CD4-positive, alpha-beta T cell treated with Interferon alpha-2 for 1 hour (primary cell): ENCODE results near the gene S100A5.
"Not testable (repeated sequence)": the region's sequence is repeated elsewhere in the genome, so short reads cannot be mapped to it uniquely, and the experiment has no call there.

Experiments
- DNase-seq, 2 donors: peaks; one replicate each; pipeline ENCODE4 v3.0.0-alpha.2; 2020 to 2022

Gene S100A5

DNA sequence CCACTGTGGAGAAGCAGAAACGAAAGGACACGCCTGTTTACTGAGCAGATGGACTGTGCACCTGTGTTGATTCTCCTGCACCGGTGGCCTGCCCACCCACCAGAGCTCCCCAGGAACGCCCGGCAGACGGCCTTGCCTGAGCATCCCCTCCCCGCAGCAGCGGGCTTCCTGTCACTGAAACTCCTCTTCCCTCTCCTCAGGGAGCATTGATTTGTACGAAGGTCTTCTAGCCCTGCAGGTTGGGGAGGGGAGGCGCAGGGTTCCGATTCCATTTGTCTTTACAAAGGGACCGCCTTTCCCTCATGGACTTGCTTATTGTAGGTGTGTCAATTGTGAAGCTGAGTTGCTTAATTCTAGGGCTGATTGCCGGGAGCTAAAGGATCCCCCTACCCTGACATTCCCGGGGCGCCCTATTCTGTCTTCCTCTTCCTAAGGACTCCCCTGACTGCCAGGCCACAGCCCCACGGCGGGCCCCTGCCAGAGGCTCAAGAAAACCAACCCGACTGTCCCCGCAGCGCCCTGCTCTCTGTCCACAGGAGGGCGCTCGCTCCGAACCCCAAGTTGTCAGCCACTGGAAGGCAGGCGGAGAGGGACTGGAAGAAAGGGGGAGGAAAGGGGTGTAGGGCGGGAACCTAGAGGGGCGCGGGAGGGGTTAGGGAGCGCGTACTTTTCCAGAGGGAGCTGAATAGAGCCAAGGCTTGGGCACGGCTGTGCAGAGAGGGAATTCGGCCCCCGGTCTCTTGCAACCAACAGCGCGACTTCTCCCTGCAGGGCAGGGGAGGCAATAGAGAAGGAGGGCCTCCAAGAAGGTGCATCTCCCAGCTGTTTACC, 7.8 kb downstream of the S100A5 start:
- DNase-seq = peak; percentile 72 to 82

GRCh38 chr1:153532181-153532580, 8.6 kb downstream of the S100A5 start:
- DNase-seq = peak in 1 of 2 donors; percentile 64

DNA sequence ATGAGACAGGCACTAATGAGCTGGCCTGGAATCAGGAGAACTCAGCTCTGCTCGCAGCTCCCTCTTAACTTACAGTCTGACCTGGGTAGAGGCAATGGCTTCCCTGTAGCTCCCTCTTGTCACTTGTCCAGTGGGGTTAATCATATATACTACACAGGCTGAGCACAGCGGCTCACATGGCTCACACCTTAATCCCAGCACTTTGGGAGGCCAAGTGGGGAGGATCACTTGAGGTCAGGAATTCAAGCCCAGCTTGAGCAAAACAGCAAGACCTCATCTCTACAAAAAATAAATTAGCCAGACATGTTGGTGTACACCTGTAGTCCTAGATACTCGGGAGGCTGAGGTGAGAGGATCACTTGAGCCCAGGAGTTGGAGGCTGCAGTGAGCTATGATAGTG, 9.1 kb downstream of the S100A5 start:
- DNase-seq = no peak

- DNase-seq = no peak
Observed at GRCh38 chr1:153527683-153528040, 13.1 kb downstream of the S100A5 start.

DNA sequence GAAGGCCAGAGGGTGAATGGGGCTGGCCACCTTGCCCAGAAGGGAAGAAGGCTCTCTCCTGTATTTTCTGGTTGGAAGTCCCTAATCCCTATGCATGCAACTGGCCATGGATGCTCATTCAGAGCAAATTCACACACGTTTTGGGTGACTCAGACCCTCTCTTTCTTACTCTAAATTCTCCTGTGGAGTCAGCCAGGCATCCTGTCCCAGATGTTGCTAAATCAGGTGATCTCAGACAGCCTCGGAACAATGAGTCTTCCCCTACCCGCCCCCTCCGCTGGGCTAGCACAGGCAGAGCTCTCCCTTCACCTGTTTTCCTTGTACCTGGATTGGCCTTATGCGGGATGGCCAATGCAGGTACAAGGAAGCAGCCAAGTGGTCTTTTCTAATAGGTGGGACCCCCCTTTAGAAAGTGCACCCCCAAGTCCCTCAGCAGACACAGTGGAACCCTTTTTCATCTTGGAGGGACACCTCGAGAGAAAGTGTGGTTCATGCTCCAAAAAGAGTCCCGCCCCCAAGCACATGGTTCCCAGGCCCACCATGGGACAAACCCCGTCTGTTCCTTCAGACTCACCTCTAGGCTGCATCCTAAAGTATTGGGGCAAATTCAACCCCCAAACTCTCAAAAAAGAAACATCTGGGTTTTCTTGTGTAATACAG, 13.6 kb downstream of the S100A5 start:
- DNase-seq = no peak

DNA sequence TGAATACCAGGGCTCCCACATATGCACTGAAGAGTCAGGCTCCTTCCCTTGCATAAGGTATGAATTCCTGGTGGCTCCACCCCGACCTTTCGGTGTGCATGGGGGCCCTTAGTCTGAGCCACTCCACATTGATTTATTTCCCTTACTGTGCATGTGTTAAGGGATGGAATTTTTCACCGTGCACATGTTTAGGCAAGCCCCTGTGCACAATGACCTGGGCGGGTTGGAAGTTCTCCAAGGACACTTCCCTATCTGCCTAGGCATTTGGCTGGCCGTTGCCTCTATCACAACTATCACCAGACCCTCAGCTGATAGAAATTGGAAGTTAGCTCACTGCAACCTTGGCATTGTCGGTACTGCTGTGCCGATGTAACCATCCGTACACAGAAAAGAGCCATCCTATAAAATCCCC, 14.6 kb downstream of the S100A5 start:
- no peak for DNase-seq

GRCh38 chr1:153525088-153525728, 15.5 kb downstream of the S100A5 start:
- DNase-seq = no peak

GRCh38 chr1:153522353-153523048, 18.2 kb downstream of the S100A5 start:
- not testable (repeated sequence) for DNase-seq

- not testable (repeated sequence) for DNase-seq
Observed at GRCh38 chr1:153521808-153522207, 18.9 kb downstream of the S100A5 start.

GRCh38 chr1:153520818-153521476, 19.8 kb downstream of the S100A5 start:
- DNase-seq = no peak

DNA sequence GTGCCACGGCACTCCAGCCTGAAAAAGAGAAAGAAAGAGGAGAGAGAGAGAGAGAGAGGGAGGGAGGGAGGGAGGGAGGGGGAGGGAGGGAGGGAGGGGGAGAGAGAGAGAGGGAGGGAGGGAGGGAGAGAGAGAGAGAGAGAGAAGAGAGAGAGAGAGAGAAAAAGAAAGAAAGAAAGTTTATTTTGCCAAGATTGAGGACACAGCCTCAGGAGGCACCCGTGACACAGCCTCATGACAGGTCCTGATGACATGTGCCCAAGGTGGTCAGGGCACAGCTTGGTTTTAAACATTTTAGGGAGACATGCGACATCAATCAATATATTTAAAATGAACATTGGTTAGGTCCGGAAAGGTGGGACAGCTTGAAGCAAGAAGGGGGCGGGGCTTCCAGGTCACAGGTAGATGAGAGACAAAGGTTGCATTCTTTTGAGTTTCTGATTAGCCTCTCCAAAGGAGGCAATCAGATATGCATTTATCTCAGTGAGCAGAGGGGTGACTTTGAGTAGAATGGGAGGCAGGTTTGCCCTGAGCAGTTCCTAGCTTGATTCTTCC, 20.5 kb downstream of the S100A5 start:
- DNase-seq = not testable (repeated sequence)

DNA sequence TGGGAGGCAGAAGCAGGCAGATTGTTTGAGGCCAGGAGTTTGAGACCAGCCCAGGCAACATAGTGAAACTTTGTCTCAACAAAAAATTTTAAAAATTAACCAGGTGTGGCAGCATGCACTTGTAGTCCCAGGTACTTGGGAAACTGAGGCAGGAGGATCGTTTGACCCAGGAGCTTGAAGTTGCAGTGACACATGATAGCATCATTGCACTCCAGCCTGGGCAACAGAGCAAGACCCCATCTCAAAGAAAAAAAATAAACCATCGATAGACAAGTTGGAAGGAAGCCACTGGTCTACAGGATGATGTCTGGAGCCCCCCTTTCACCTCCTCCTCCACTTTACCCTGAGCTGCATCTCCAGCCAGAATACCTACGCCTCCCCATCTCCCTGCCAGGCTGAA, 21.5 kb downstream of the S100A5 start:
- no peak for DNase-seq

DNA sequence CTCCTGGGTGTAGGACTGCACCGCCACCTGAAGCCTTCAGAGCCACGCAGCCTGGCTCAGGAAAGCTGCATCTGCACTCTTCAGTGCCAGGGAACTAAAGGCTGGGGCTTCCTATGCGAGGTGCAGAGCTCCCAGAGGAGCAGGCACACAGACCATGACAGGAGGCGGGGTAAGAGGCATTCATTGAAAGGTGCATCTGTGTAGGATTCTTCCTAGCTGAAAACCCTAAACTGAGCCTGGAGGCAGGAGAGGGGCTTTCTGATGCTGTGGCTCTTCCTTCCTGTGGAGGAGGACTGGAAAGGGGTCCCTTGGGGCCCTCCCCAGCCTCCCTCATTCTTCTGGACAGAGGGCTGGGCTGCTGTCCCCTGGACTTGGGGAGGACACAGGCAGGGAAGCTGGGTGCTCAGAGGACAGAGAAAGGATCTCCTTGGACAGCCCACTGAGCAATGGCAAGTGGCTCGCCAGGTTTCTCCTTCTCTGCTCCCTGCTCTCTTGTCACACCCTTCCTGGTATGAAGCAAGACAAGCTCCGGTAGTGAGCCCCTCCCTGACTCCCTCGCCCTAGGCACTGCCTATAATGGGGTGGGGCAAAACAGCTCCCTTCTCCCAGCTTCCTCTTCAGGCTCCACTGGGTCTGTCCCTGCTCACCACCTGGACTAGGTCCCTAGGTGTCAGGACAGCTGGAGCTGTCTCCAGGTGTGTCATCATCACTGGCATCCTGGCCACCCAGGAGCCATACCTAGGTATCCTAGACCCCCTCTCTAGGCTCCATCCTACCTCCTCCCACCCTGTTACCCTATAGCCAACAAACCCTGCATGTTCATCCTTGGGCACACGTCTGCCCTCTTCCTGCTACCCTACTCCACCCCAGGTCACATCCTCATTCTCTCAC, 25.0 kb downstream of the S100A5 start:
- no peak for DNase-seq

- no peak for DNase-seq
Observed at GRCh38 chr1:153513666-153514065, 27.1 kb downstream of the S100A5 start.

GRCh38 chr1:153513023-153513422, 27.7 kb downstream of the S100A5 start:
- DNase-seq = no peak

DNA sequence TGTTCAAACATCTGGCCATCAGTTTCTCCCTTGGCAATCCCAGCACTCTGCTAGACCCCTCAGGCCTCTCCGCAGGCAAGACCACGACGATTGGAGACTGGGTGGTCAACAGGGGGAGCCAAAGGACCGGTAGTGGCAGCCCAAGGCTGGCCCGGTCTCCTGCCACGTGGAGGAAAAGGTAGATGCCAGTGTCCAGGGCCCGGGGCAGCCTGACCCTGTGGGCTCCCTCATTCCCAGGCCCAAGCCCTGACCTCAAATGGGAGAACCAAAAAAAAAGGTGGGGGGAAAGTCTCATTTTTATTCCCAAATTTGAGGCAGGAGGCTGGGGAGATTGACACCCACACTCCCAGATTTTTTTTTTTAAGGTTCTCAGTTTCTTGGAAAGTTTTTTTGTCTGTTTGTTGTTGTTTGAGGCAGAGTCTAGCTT, 29.7 kb downstream of the S100A5 start:
- DNase-seq = peak; percentile 78 to 82

DNA sequence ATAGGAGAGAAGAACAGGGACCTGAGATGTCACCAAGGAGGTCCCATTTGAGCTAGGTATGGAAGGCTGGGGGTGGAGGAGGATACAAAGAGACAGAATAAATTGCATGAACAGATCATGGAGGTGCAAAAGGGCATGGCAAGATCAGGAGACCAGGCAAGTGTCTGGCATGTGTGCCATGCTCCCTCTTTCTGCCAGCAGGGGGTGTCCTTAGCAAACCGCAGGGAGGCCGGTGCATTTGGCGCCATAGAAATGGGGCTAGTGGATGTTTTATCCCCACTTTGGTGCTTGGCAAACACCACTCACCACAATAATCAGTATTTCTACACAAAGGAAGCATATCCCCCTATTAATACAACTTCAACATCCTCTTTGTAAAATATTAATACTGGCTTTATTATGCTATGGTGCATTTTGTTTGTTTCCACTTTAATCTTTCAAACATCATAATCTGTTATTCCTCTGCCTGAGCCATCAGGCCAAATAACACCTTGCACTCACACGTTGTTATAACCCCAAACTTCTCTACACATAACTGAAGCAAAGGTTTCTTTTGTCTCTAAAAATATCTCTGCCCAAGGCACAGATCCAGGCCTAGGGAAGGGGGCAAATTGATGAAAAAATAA, 30.9 kb downstream of the S100A5 start:
- peak; percentile 46 to 71 for DNase-seq

GRCh38 chr1:153509036-153509435, 31.7 kb downstream of the S100A5 start:
- DNase-seq = no peak

DNA sequence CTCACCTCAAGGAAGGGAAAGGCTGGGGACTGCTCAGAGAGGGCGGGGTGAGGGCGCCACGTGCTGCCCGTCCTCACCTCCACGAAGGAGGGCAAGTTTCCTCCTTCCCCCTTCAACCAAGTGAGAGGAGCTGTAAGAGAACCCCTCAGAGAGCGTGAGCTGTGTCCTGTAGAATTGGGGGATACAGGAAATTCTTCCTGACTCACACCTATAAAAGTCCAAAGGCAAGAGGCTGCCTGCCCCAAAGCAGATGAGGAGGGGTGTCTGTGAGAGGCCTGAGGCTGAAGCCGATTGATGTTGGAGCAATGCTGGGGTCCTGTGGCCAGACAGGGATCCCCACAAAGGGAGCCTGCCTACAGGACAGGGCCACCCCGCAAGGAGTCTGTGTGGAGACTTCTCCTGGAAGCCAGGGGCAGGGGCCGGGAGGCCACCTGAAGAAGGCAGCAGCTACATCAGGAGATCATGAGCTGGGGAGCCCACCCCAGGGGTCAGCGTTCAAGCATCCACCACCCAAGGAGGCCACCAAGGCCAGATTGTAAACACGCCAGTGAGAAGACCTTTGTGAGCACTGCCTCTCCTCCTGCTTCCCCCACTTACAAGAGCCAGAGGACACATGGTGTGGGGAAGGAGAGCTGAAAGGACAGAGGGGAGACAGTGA, 32.7 kb downstream of the S100A5 start:
- no peak for DNase-seq

GRCh38 chr1:153506831-153507413, 33.8 kb downstream of the S100A5 start:
- DNase-seq = no peak
